ENCODE results near the gene C12orf75.

DNA sequence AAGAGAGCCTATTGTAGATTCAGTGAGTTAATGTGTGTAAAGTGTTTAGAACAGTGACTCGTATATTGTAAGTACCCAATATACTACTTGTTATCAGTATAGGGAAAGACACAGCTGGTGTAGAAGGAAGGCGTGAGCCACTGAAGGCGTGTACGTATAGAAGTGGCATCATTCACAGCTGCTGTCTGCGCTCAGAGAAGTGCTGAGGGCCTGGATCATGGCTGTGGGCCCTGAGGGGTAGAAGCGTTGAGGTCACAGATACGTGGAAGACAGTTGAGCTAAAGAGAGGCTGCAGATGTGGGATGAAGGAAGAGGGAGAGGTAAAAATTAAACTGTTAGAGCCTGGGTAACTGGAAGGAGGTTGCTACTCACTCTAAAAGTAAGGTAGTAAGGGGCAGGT is 5.9 kb downstream of the C12orf75 start:
- TF ChIP-seq POLR2A (IDR thresholded peaks at IDR 0.05), result no peak
- TF ChIP-seq, protein P1, sequence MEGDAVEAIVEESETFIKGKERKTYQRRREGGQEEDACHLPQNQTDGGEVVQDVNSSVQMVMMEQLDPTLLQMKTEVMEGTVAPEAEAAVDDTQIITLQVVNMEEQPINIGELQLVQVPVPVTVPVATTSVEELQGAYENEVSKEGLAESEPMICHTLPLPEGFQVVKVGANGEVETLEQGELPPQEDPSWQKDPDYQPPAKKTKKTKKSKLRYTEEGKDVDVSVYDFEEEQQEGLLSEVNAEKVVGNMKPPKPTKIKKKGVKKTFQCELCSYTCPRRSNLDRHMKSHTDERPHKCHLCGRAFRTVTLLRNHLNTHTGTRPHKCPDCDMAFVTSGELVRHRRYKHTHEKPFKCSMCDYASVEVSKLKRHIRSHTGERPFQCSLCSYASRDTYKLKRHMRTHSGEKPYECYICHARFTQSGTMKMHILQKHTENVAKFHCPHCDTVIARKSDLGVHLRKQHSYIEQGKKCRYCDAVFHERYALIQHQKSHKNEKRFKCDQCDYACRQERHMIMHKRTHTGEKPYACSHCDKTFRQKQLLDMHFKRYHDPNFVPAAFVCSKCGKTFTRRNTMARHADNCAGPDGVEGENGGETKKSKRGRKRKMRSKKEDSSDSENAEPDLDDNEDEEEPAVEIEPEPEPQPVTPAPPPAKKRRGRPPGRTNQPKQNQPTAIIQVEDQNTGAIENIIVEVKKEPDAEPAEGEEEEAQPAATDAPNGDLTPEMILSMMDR (IDR thresholded peaks at IDR 0.05), result no peak

Measured in thyroid gland (tissue), 4 donors.